ENCODE measurements around the gene SLC47A1. TPM values are rescaled to one million over a fixed set of nuclear protein-coding genes. Genes with fewer than 3 reads are reported as not detected.

SLC47A1 gene
- total RNA-seq, 1 donor from 2014 or later = 4.3 TPM

DNA sequence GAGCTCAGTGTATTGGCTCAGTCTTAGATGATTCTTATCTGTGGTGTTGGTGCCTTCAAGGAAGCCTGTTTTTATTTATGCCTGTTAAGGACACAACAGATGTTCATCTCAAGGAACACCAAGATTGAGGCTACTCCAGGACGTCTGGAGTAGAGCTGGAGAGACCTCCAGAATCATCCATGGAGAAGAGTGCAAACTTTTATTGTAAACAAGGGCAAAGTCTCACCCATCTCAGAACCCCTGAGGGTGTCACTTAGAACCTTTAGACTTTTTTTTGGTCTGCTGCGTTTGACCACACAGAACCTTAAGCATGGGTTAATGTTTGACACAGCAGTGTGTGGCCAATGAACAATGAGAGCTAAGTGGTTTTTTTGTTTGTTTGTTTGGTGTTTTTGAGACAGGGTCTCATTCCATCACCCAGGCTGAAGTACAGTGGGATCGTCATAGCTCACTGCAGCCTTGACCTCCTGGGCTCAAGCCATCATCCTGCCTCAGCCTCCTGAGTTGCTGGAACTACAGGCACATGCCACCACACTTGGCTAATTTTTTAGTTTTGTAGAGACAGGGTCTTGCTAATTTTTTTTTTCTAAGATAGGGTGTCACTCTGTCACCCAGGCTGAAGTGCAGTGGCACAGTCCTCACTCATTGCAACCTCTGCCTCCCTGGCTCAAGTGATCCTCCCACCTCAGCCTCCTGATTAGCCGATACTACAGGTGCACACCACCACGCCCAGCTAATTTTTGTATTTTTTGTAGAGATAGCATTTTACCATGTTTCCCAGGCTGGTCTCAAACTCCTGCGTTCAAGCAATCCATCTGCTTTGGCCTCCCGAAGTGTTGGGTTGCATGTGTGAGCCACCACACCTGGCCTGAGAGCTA is 16.3 kb downstream of the SLC47A1 start:
- Mint-ChIP-seq H3K27ac (ENCODE audit: unreplicated experiment) (no peak overlapping the region), H3K4me3 (no peak overlapping the region), H3K27me3 (ENCODE audit: low read depth) (no peaks in the 10 kb centered on the region), H3K9me3 (no peaks in the 10 kb centered on the region), H3K36me3 (ENCODE audit: low read depth) (no peaks in the 10 kb centered on the region), H3K4me1 (no peaks in the 10 kb centered on the region)
- TF ChIP-seq, protein P1, sequence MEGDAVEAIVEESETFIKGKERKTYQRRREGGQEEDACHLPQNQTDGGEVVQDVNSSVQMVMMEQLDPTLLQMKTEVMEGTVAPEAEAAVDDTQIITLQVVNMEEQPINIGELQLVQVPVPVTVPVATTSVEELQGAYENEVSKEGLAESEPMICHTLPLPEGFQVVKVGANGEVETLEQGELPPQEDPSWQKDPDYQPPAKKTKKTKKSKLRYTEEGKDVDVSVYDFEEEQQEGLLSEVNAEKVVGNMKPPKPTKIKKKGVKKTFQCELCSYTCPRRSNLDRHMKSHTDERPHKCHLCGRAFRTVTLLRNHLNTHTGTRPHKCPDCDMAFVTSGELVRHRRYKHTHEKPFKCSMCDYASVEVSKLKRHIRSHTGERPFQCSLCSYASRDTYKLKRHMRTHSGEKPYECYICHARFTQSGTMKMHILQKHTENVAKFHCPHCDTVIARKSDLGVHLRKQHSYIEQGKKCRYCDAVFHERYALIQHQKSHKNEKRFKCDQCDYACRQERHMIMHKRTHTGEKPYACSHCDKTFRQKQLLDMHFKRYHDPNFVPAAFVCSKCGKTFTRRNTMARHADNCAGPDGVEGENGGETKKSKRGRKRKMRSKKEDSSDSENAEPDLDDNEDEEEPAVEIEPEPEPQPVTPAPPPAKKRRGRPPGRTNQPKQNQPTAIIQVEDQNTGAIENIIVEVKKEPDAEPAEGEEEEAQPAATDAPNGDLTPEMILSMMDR (conservative IDR thresholded peaks at IDR 0.05) = no peak
- DNase-seq (ENCODE audit: low read depth, low spot score) = no peak

DNA sequence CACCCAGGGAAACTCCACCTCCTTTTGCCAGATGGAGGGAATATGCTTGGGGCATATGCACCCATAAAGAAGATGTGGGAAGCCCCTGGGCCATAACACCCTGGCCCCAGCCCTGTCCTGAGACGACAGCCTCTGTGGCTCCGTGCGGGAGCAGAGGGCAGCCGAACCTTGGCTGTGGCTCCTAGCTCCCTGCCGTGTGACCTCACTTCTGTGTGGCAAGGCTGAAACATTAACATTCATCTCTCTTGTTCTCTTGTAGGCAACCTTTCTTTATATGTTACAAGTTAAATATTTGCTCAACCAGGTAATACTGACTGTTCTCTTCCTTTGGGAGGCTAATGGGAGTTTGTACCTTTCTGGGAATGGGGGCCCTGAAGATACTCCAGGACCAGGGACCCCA is 17.5 kb downstream of the SLC47A1 start:
- Mint-ChIP-seq H3K9me3 (no peaks in the 10 kb centered on the region), H3K36me3 (ENCODE audit: low read depth) (no peaks in the 10 kb centered on the region), H3K4me3 (no peak overlapping the region), H3K4me1 (no peaks in the 10 kb centered on the region), H3K27ac (ENCODE audit: unreplicated experiment) (no peak overlapping the region), H3K27me3 (ENCODE audit: low read depth) (no peaks in the 10 kb centered on the region)
- TF ChIP-seq, protein P1 (conservative IDR thresholded peaks at IDR 0.05) = no peak
- no peak for DNase-seq (ENCODE audit: low read depth, low spot score)

DNA sequence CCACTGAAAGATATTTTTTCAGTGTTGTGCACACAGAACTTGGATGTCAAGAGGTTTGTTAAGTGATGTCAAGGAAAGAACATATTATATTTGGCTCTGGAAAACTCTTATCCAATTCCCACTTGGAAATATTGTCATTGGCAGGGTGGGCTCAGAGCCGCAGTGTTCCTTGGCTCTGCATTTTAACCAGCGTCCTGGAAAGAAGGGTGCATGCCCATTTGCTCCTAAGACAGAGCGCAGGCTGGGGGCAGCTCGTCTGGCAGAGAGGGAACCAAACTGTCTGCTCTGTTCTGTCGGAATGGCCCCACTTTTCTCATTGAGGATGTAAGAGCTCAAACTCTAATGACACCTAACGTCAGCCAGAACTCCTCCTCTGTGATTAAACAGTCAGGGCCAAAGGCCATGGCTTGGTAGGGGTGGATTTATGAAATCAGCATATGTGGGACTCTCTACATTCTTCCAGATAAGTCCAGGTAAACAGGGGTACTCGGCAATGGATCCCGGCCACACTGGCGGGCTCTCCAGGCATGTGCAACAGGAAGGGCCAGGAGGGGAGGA is 18.0 kb downstream of the SLC47A1 start:
- Mint-ChIP-seq H3K4me3 (no peak overlapping the region), H3K27me3 (ENCODE audit: low read depth) (no peaks in the 10 kb centered on the region), H3K4me1 (no peaks in the 10 kb centered on the region), H3K36me3 (ENCODE audit: low read depth) (no peaks in the 10 kb centered on the region), H3K9me3 (no peaks in the 10 kb centered on the region), H3K27ac (ENCODE audit: unreplicated experiment) (no peak overlapping the region)
- TF ChIP-seq, protein P1 (conservative IDR thresholded peaks at IDR 0.05) = no peak
- DNase-seq (ENCODE audit: low read depth, low spot score) = no peak

DNA sequence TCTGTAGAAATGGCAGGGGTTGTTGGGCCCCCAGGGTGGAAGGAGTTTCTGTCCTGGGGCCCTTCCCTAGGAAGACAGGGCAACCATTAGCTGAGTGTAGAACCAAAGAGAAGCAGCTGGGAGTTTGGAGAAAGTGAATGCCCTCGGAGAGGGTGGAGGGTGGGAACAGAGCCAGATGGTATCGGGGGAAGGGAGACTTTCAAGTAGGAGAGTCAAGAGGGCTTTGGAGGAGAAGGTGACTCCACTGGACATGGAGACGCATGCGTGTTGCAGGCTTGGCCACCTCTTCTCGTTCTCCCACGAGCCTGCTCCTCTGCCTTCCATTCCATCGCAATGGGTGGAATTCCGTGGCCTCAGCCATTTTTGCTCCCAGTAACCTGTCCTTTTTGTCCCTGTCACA is 19.4 kb downstream of the SLC47A1 start:
- Mint-ChIP-seq H3K9me3 (peaks cover 2% of the 10 kb centered on the region), H3K4me3 (no peak overlapping the region), H3K27ac (ENCODE audit: unreplicated experiment) (no peak overlapping the region), H3K4me1 (no peaks in the 10 kb centered on the region), H3K27me3 (ENCODE audit: low read depth) (no peaks in the 10 kb centered on the region), H3K36me3 (ENCODE audit: low read depth) (no peaks in the 10 kb centered on the region)
- no peak for DNase-seq (ENCODE audit: low read depth, low spot score)
- TF ChIP-seq, protein P1 (conservative IDR thresholded peaks at IDR 0.05) = no peak

DNA sequence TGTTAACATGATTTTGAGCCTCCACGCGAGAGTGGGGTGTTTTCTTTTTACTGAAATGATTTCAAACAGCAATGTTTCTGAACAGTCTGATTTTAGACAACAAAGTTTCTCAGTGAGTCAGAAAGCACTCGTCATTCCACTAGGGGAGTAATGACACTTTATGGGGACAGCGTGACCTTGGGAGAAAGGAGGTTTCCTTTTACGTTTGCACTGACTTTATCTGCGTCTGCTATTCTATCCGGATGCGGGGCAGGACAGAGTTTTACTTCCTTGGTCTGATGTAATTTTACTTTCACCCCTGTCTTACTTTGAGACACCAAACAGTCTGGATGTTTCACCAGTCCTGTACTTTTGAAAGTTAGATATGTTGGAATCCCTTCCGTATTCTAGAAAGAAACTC is 20.7 kb downstream of the SLC47A1 start:
- DNase-seq (ENCODE audit: low read depth, low spot score) = no peak
- Mint-ChIP-seq H3K9me3 (peaks cover 3% of the 10 kb centered on the region), H3K4me3 (no peak overlapping the region), H3K27me3 (ENCODE audit: low read depth) (no peaks in the 10 kb centered on the region), H3K36me3 (ENCODE audit: low read depth) (no peaks in the 10 kb centered on the region), H3K4me1 (no peaks in the 10 kb centered on the region), H3K27ac (ENCODE audit: unreplicated experiment) (no peak overlapping the region)
- TF ChIP-seq, protein P1 (conservative IDR thresholded peaks at IDR 0.05) = no peak
